ENCODE measurements around the gene RNF2.

DNA sequence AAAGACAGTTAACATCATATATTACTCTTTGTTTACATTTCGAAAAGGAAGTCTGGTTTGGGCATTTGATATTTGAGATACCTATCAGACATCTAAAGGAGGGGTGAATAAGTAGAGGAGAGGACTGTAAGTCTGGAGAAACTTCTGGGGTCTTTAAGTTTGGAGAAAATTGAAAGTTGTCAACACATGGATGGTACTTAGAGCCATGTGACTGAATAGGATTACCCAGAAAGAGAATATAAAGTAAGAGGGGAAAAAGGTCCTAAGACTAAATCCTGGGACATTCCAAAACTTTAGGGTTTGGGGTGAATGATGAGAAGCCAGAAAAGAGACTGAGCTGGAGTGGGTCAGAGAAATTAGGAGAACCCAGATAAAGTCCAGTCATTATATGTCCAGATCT is 10.1 kb upstream of the RNF2 start:
- TF ChIP-seq POLR2A (IDR thresholded peaks at IDR 0.05): no peak
- TF ChIP-seq, protein P1, sequence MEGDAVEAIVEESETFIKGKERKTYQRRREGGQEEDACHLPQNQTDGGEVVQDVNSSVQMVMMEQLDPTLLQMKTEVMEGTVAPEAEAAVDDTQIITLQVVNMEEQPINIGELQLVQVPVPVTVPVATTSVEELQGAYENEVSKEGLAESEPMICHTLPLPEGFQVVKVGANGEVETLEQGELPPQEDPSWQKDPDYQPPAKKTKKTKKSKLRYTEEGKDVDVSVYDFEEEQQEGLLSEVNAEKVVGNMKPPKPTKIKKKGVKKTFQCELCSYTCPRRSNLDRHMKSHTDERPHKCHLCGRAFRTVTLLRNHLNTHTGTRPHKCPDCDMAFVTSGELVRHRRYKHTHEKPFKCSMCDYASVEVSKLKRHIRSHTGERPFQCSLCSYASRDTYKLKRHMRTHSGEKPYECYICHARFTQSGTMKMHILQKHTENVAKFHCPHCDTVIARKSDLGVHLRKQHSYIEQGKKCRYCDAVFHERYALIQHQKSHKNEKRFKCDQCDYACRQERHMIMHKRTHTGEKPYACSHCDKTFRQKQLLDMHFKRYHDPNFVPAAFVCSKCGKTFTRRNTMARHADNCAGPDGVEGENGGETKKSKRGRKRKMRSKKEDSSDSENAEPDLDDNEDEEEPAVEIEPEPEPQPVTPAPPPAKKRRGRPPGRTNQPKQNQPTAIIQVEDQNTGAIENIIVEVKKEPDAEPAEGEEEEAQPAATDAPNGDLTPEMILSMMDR (IDR thresholded peaks at IDR 0.05): no peak
- no peak for TF ChIP-seq POLR2AphosphoS5 (IDR thresholded peaks at IDR 0.05)
